ENCODE data around the gene TTC28. TPM values are rescaled to one million over a fixed set of nuclear protein-coding genes. Genes with fewer than 3 reads are reported as not detected.
"Not testable (repeated sequence)": the region's sequence is repeated elsewhere in the genome, so short reads cannot be mapped to it uniquely, and the experiment has no call there.

The TTC28 gene
- total RNA-seq, 4 donors from 2014 or later, result 35.1 to 138 (median 50.8) TPM

GRCh38 chr22:28208036-28208435 is 471.6 kb downstream of the TTC28 start:
- H3K36me3 ChIP-seq, result no peaks in the 10 kb centered on the region
- peaks cover 0 to 22% (median 0%) of the 10 kb centered on the region in 3 donors for H3K4me1 ChIP-seq
- H3K27me3 ChIP-seq, result no peaks in the 10 kb centered on the region
- H3K9me3 ChIP-seq, result no peaks in the 10 kb centered on the region
- no peak overlapping the region for H3K27ac ChIP-seq
- no peak overlapping the region for H3K4me3 ChIP-seq
- WGBS, 2 donors (ENCODE audit: low coverage in 1 of 2), result 77 to 100% methylated on average over 2 of the region's 2 CpGs
- no peak for ATAC-seq
- TF ChIP-seq EP300 (IDR thresholded peaks at IDR 0.05) (no peak), CTCF (IDR thresholded peaks at IDR 0.05) (no peak), POLR2AphosphoS5 (IDR thresholded peaks at IDR 0.05) (no peak), POLR2A (IDR thresholded peaks at IDR 0.05) (no peak)

- TF ChIP-seq POLR2AphosphoS5 (IDR thresholded peaks at IDR 0.05) (no peak), EP300 (IDR thresholded peaks at IDR 0.05) (no peak), POLR2A (IDR thresholded peaks at IDR 0.05) (no peak), CTCF (IDR thresholded peaks at IDR 0.05) (no peak)
- H3K4me1 ChIP-seq, result peaks cover 0 to 22% (median 0%) of the 10 kb centered on the region in 3 donors
- no peaks in the 10 kb centered on the region for H3K36me3 ChIP-seq
- H3K27me3 ChIP-seq, result no peaks in the 10 kb centered on the region
- WGBS, 2 donors (ENCODE audit: low coverage in 1 of 2), result 60% methylated on average over 5 to 6 of the region's 6 CpGs
- H3K9me3 ChIP-seq, result no peaks in the 10 kb centered on the region
- H3K4me3 ChIP-seq, result no peak overlapping the region
- no peak overlapping the region for H3K27ac ChIP-seq
- no peak for ATAC-seq
Observed at GRCh38 chr22:28207281-28208030, 472.2 kb downstream of the TTC28 start.

GRCh38 chr22:28205926-28206325 is 473.7 kb downstream of the TTC28 start:
- H3K27ac ChIP-seq, result no peak overlapping the region
- no peaks in the 10 kb centered on the region for H3K36me3 ChIP-seq
- 86% methylated on average over 1 of the region's 1 CpG; no CpG with 5 or more reads in 1 of the 2 donors for WGBS, 2 donors (ENCODE audit: low coverage in 1 of 2)
- no peak overlapping the region for H3K4me3 ChIP-seq
- H3K9me3 ChIP-seq, result no peaks in the 10 kb centered on the region
- TF ChIP-seq POLR2A (IDR thresholded peaks at IDR 0.05) (no peak), POLR2AphosphoS5 (IDR thresholded peaks at IDR 0.05) (no peak)
- ATAC-seq, result no peak
- no peaks in the 10 kb centered on the region for H3K27me3 ChIP-seq
- H3K4me1 ChIP-seq, result peaks cover 0 to 22% (median 0%) of the 10 kb centered on the region in 3 donors

GRCh38 chr22:28204382-28204781 is 475.3 kb downstream of the TTC28 start:
- H3K36me3 ChIP-seq, result no peaks in the 10 kb centered on the region
- H3K4me1 ChIP-seq, result peaks cover 0 to 22% (median 0%) of the 10 kb centered on the region in 3 donors
- TF ChIP-seq EP300 (IDR thresholded peaks at IDR 0.05), result no peak
- no peak for TF ChIP-seq POLR2A (IDR thresholded peaks at IDR 0.05)
- ATAC-seq, result no peak
- WGBS, 2 donors (ENCODE audit: low coverage in 1 of 2), result 25 to 54% methylated on average over 1 of the region's 1 CpG
- H3K27ac ChIP-seq, result no peak overlapping the region
- no peaks in the 10 kb centered on the region for H3K27me3 ChIP-seq
- no peak overlapping the region for H3K4me3 ChIP-seq
- no peaks in the 10 kb centered on the region for H3K9me3 ChIP-seq

- TF ChIP-seq EP300 (IDR thresholded peaks at IDR 0.05) (no peak), POLR2AphosphoS5 (IDR thresholded peaks at IDR 0.05) (no peak), POLR2A (IDR thresholded peaks at IDR 0.05) (no peak), CTCF (IDR thresholded peaks at IDR 0.05) (no peak)
- no peaks in the 10 kb centered on the region for H3K36me3 ChIP-seq
- whole genome bisulfite sequencing, 2 donors (ENCODE audit: low coverage in 1 of 2), result 50 to 63% methylated on average over 1 of the region's 1 CpG
- no peaks in the 10 kb centered on the region for H3K27me3 ChIP-seq
- peaks cover 0 to 22% (median 0%) of the 10 kb centered on the region in 3 donors for H3K4me1 ChIP-seq
- H3K4me3 ChIP-seq, result no peak overlapping the region
- no peak for ATAC-seq
- H3K9me3 ChIP-seq, result no peaks in the 10 kb centered on the region
- H3K27ac ChIP-seq, result no peak overlapping the region
Observed at GRCh38 chr22:28203286-28203685, 476.4 kb downstream of the TTC28 start.

GRCh38 chr22:28198692-28199091 is 480.9 kb downstream of the TTC28 start:
- TF ChIP-seq CTCF (IDR thresholded peaks at IDR 0.05), result no peak
- Histone ChIP-seq H3K27me3 (no peaks in the 10 kb centered on the region), H3K27ac (no peak overlapping the region), H3K4me3 (no peak overlapping the region), H3K36me3 (no peaks in the 10 kb centered on the region), H3K9me3 (no peaks in the 10 kb centered on the region), H3K4me1 (peaks cover 0 to 2% (median 0%) of the 10 kb centered on the region in 3 donors)
- WGBS, 2 donors (ENCODE audit: low coverage in 1 of 2), result 93 to 95% methylated on average over 2 of the region's 2 CpGs
- no peak for ATAC-seq

GRCh38 chr22:28191571-28191970 is 488.1 kb downstream of the TTC28 start:
- H3K9me3 ChIP-seq, H3K36me3 ChIP-seq, H3K4me1 ChIP-seq, H3K27ac ChIP-seq, H3K27me3 ChIP-seq, ATAC-seq, H3K4me3 ChIP-seq: not testable (repeated sequence)
- 94 to 100% methylated on average over 4 to 6 of the region's 8 CpGs for WGBS, 2 donors (ENCODE audit: low coverage in 1 of 2)

Data from gastroesophageal sphincter (tissue), 4 donors.